Measurements from ENCODE around the gene NBPF3. TPM values are rescaled to one million over a fixed set of nuclear protein-coding genes. Genes with fewer than 3 reads are reported as not detected.
"Not testable (repeated sequence)": the region's sequence is repeated elsewhere in the genome, so short reads cannot be mapped to it uniquely, and the experiment has no call there.

Gene NBPF3
- total RNA-seq, 4 donors from 2014 or later, result 2.3 to 80.2 (median 10.9) TPM

DNA sequence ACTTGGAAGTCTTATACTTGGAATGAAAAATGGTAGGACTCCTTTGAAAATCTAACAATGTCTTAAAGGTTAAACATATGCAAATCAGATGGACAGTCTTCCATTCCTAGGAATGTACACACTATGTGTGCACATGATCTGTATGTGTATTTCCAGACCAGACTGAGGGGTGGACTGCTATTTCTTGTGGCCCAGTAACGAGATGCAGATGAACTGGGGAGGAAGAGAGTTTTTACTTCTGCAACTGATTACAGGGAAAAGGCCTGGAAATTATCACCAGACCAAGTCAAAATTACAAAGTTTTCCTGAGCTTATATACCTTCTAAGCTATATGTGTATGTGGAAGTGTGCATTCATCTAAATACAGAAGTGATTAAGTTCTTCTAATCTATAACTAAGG is 17.7 kb downstream of the NBPF3 start:
- H3K27me3 ChIP-seq, result no peaks in the 10 kb centered on the region
- TF ChIP-seq POLR2A (IDR thresholded peaks at IDR 0.05) (no peak), EP300 (IDR thresholded peaks at IDR 0.05; ENCODE audit: low read depth) (no peak), CTCF (IDR thresholded peaks at IDR 0.05) (no peak), POLR2AphosphoS5 (IDR thresholded peaks at IDR 0.05) (no peak)
- no peak overlapping the region for H3K27ac ChIP-seq
- DNase-seq, result no peak
- in situ Hi-C loops (cut with MboI; ENCODE audit: low pct_ligation_motif_present in 1 of 4, low pct_unique_long_range_greater_than_20kb in 1 of 4, low sequenced_read_pairs in 3 of 4) (no loop called here), intact Hi-C loops (cut with DNase I; ENCODE audit: low total_unique reads) (no loop called here)
- whole genome bisulfite sequencing, 2 donors (ENCODE audit: low coverage in 1 of 2), result 90% methylated on average over 1 of the region's 1 CpG; no CpG with 5 or more reads in 1 of the 2 donors
- peaks cover 0 to 5% (median 2%) of the 10 kb centered on the region in 4 donors for H3K4me1 ChIP-seq
- no peaks in the 10 kb centered on the region for H3K9me3 ChIP-seq
- H3K36me3 ChIP-seq, result no peaks in the 10 kb centered on the region
- H3K4me3 ChIP-seq, result no peak overlapping the region

DNA sequence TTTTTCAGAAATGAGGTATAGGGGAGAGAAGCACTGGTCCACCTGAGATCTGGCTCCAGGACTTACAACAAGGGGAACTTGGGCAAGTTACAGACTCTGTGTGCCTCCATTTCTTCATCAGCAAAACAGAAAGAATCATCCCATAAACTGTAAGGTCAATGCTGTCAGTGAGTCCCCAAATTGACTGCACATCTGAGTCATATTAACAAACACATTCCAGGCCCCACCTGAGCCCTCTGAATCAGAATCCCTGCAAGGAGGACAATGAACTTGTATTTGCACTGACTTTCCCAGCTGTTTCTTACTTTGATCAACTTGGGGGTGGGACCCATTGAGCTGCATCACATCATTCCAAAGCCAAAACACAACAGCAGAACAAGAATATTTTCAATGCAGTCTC is 25.2 kb downstream of the NBPF3 start:
- DNase-seq; H3K4me1 ChIP-seq; H3K36me3 ChIP-seq; H3K4me3 ChIP-seq; H3K27me3 ChIP-seq; H3K27ac ChIP-seq; intact Hi-C loops (cut with DNase I; ENCODE audit: low total_unique reads); H3K9me3 ChIP-seq; in situ Hi-C loops (cut with MboI; ENCODE audit: low pct_ligation_motif_present in 1 of 4, low pct_unique_long_range_greater_than_20kb in 1 of 4, low sequenced_read_pairs in 3 of 4): not testable (repeated sequence)

- DNase-seq, H3K27ac ChIP-seq: not testable (repeated sequence)
Measured at GRCh38 chr1:21467946-21468345, 28.0 kb downstream of the NBPF3 start.

GRCh38 chr1:21468599-21468998 is 28.7 kb downstream of the NBPF3 start:
- H3K27ac ChIP-seq, result no peak overlapping the region
- DNase-seq, result no peak
- no peak overlapping the region for H3K4me3 ChIP-seq
- no peaks in the 10 kb centered on the region for H3K9me3 ChIP-seq
- H3K4me1 ChIP-seq, result no peaks in the 10 kb centered on the region
- in situ Hi-C loops (cut with MboI; ENCODE audit: low pct_ligation_motif_present in 1 of 4, low pct_unique_long_range_greater_than_20kb in 1 of 4, low sequenced_read_pairs in 3 of 4) (no loop called here), intact Hi-C loops (cut with DNase I; ENCODE audit: low total_unique reads) (no loop called here)
- WGBS, 2 donors (ENCODE audit: low coverage in 1 of 2), result 57% methylated on average over 10 of the region's 10 CpGs; no CpG with 5 or more reads in 1 of the 2 donors
- TF ChIP-seq CTCF (IDR thresholded peaks at IDR 0.05) (peak in 1 of 5 experiments; percentile 18), EP300 (IDR thresholded peaks at IDR 0.05; ENCODE audit: low read depth) (no peak), POLR2A (IDR thresholded peaks at IDR 0.05) (no peak), POLR2AphosphoS5 (IDR thresholded peaks at IDR 0.05) (no peak)
- no peaks in the 10 kb centered on the region for H3K27me3 ChIP-seq
- no peaks in the 10 kb centered on the region for H3K36me3 ChIP-seq

More at GRCh38 chr1:21467946-21468345, 28.0 kb downstream of the NBPF3 start:
- intact Hi-C loops (cut with DNase I; ENCODE audit: low total_unique reads); H3K4me3 ChIP-seq; H3K9me3 ChIP-seq; H3K4me1 ChIP-seq; H3K27me3 ChIP-seq; in situ Hi-C loops (cut with MboI; ENCODE audit: low pct_ligation_motif_present in 1 of 4, low pct_unique_long_range_greater_than_20kb in 1 of 4, low sequenced_read_pairs in 3 of 4); H3K36me3 ChIP-seq: not testable (repeated sequence)
- 79 to 86% methylated on average over 3 to 4 of the region's 4 CpGs for WGBS, 2 donors (ENCODE audit: low coverage in 1 of 2)

- in situ Hi-C loops (cut with MboI; ENCODE audit: low pct_ligation_motif_present in 1 of 4, low pct_unique_long_range_greater_than_20kb in 1 of 4, low sequenced_read_pairs in 3 of 4) (no loop called here), intact Hi-C loops (cut with DNase I; ENCODE audit: low total_unique reads) (no loop called here)
- no peak overlapping the region for H3K27ac ChIP-seq
- no peaks in the 10 kb centered on the region for H3K27me3 ChIP-seq
- no peak for TF ChIP-seq POLR2A (IDR thresholded peaks at IDR 0.05)
- TF ChIP-seq EP300 (IDR thresholded peaks at IDR 0.05; ENCODE audit: low read depth), result no peak
- no peak for TF ChIP-seq CTCF (IDR thresholded peaks at IDR 0.05)
- 92% methylated on average over 9 of the region's 9 CpGs; no CpG with 5 or more reads in 1 of the 2 donors for WGBS, 2 donors (ENCODE audit: low coverage in 1 of 2)
- no peak overlapping the region for H3K4me3 ChIP-seq
- H3K36me3 ChIP-seq, result no peaks in the 10 kb centered on the region
- no peak for DNase-seq
- H3K9me3 ChIP-seq, result no peaks in the 10 kb centered on the region
- H3K4me1 ChIP-seq, result no peaks in the 10 kb centered on the region
Measured at GRCh38 chr1:21469581-21469980, 29.6 kb downstream of the NBPF3 start.
